GM18870 (cell line): ENCODE results near the gene NDUFS2.

Experiments used
- ATAC-seq: cut with Tn5 transposase; IDR thresholded peaks from one replicate; pipeline ENCODE4 v1.9.1; 2021; ENCODE audit warnings: moderate library complexity; ENCODE audit not compliant: unreplicated experiment

NDUFS2 gene

GRCh38 chr1:161193561-161194235 is 8.5 kb upstream of the NDUFS2 start:
- no peak for ATAC-seq

- ATAC-seq, result no peak
Measured at GRCh38 chr1:161195171-161195570, 7.0 kb upstream of the NDUFS2 start.

- no peak for ATAC-seq
Measured at GRCh38 chr1:161196111-161196510, 6.1 kb upstream of the NDUFS2 start.

- no peak for ATAC-seq
Measured at GRCh38 chr1:161196521-161197451, 5.4 kb upstream of the NDUFS2 start.

- ATAC-seq, result no peak
Measured at GRCh38 chr1:161197560-161198193, 4.5 kb upstream of the NDUFS2 start.

GRCh38 chr1:161198194-161198896 is 3.8 kb upstream of the NDUFS2 start:
- ATAC-seq, result no peak

- no peak for ATAC-seq
Measured at GRCh38 chr1:161198897-161199431, 3.2 kb upstream of the NDUFS2 start, which contains the start of gene ADAMTS4. TSS of gene ADAMTS4 (minus strand) at chr1:161199054. CDS start at chr1:161198627, 427 bp downstream.

GRCh38 chr1:161199506-161200139 is 2.5 kb upstream of the NDUFS2 start:
- ATAC-seq, result no peak

- no peak for ATAC-seq
Measured at GRCh38 chr1:161200421-161200991, 1.7 kb upstream of the NDUFS2 start.

GRCh38 chr1:161200992-161201835 is 953 bp upstream of the NDUFS2 start:
- ATAC-seq, result no peak

GRCh38 chr1:161206411-161207140 is 4.4 kb downstream of the NDUFS2 start:
- ATAC-seq, result no peak

- no peak for ATAC-seq
Measured at GRCh38 chr1:161207173-161207572, 5.0 kb downstream of the NDUFS2 start.

- no peak for ATAC-seq
Measured at GRCh38 chr1:161209790-161210409, 7.7 kb downstream of the NDUFS2 start.

- ATAC-seq, result no peak
Measured at GRCh38 chr1:161214369-161214768, 12.2 kb downstream of the NDUFS2 start.

GRCh38 chr1:161215076-161215475 is 12.9 kb downstream of the NDUFS2 start, which contains the start of gene FCER1G:
TSS of gene FCER1G (plus strand) at chr1:161215295. CDS start at chr1:161215322, 27 bp downstream.
- no peak for ATAC-seq

- peak; percentile 79 for ATAC-seq
Measured at GRCh38 chr1:161216945-161217712, 15.0 kb downstream of the NDUFS2 start.

GRCh38 chr1:161217831-161218230 is 15.7 kb downstream of the NDUFS2 start:
- ATAC-seq, result no peak
